HepG2 (cell line): ENCODE results near the gene TIA1. TPM values are rescaled to one million over a fixed set of nuclear protein-coding genes. Genes with fewer than 3 reads are reported as not detected.

Experiments
- AHDC1 ChIP-seq: sonication (generic); formaldehyde crosslinking; IDR thresholded peaks from 2 replicates; pipeline ENCODE4 v1.5.1; 2020; ENCODE audit warnings: mild to moderate bottlenecking, missing genetic modification reagents, borderline replicate concordance
- ARID3A ChIP-seq: IDR thresholded peaks from 2 replicates; pipeline ENCODE4 v1.6.1; 2012; ENCODE audit warnings: low read depth, low read length, improper control_type of control experiment
- ARID5B ChIP-seq: IDR thresholded peaks from 2 replicates; pipeline ENCODE4 v1.4.0; 2020; ENCODE audit warnings: mild to moderate bottlenecking, missing genetic modification reagents
- DMAP1 ChIP-seq: IDR thresholded peaks from 2 replicates; pipeline ENCODE4 v1.6.1; 2016
- FOXJ3 ChIP-seq: sonication (generic); formaldehyde crosslinking; IDR thresholded peaks from 2 replicates; pipeline ENCODE4 v1.4.0; 2020; ENCODE audit warnings: missing genetic modification reagents, mild to moderate bottlenecking, borderline replicate concordance
- FOXK2 ChIP-seq: fragments of 450-650 bp; IDR thresholded peaks from 2 replicates; pipeline ENCODE4 v1.6.1; 2016
- HNRNPLL ChIP-seq: fragments of 200-400 bp; formaldehyde crosslinking; IDR thresholded peaks from 2 replicates; pipeline ENCODE4 v1.6.1; 2017; ENCODE audit warnings: mild to moderate bottlenecking, low read depth, low read length; ENCODE audit not compliant: poor library complexity, severe bottlenecking
- LCORL ChIP-seq, 2 experiments: fragments of 450-650 bp in 1 of 2; sonication (generic) in 1 of 2; formaldehyde crosslinking in 1 of 2; IDR thresholded peaks; 2 replicates each; pipeline versions ENCODE4 v1.5.0 to v1.6.1; 2017 to 2020; ENCODE audit warnings: antibody characterized with exemption in 1 of 2, missing genetic modification reagents in 1 of 2
- MXI1 ChIP-seq: IDR thresholded peaks from 3 replicates; pipeline ENCODE4 v1.6.1; 2012; ENCODE audit warnings: low read depth, low read length, inconsistent platforms, borderline replicate concordance
- PPARG ChIP-seq: conservative IDR thresholded peaks from 2 replicates; pipeline ENCODE4 v1.6.1; 2016; ENCODE audit warnings: missing biosample characterization, missing genetic modification reagents
- RCOR2 ChIP-seq: IDR thresholded peaks from 2 replicates; pipeline ENCODE4 v1.6.1; 2016; ENCODE audit warnings: missing biosample characterization, missing genetic modification reagents
- SALL1 ChIP-seq: sonication (generic); formaldehyde crosslinking; IDR thresholded peaks from 2 replicates; pipeline ENCODE4 v1.8.0; 2022; ENCODE audit warnings: mild to moderate bottlenecking, missing genetic modification reagents
- SIX1 ChIP-seq: sonication (generic); formaldehyde crosslinking; IDR thresholded peaks from 2 replicates; pipeline ENCODE4 v1.4.0; 2020; ENCODE audit warnings: missing genetic modification reagents, borderline replicate concordance
- ZFY ChIP-seq: sonication (generic); formaldehyde crosslinking; IDR thresholded peaks from 2 replicates; pipeline ENCODE4 v1.4.0; 2020; ENCODE audit warnings: missing genetic modification reagents
- ZNF512B ChIP-seq: sonication (generic); formaldehyde crosslinking; IDR thresholded peaks from 2 replicates; pipeline ENCODE4 v1.5.1; 2020; ENCODE audit warnings: missing genetic modification reagents, mild to moderate bottlenecking, borderline replicate concordance
- ZNF549 ChIP-seq: sonication (generic); formaldehyde crosslinking; IDR thresholded peaks from 2 replicates; pipeline ENCODE4 v1.5.0; 2020; ENCODE audit warnings: missing genetic modification reagents
- polyA plus RNA-seq, 8 experiments: library from polyadenylated mRNA; depleted of rRNA in 3 of 8; stranded (reverse) in 7 of 8; unstranded in 1 of 8; fragments of >200 nt; fragmentation: Illumina TruSeq in 4 of 8; extraction: Trizol in 4 of 8; gene quantifications; 2 replicates each; pipeline versions ENCODE4 v1.2.1 to v1.2.3, GENCODE V29; 2011 to 2016; ENCODE audit warnings: low read depth in 4 of 8, missing spikeins in 1 of 8, mixed read lengths in 1 of 8; ENCODE audit not compliant: insufficient read depth in 1 of 8
- total RNA-seq, 5 experiments: library from RNA; depleted of rRNA; stranded (reverse); fragments of >200 nt; fragmentation: Illumina TruSeq; extraction: Trizol; gene quantifications; 2 replicates each; pipeline ENCODE4 v1.2.3, GENCODE V29; 2016; ENCODE audit warnings: low read depth in 1 of 5

TIA1 gene
- total and polyA plus RNA-seq, 2 of the 13 experiments (the other 11 are each of a cell fraction or from before 2014, with no cell fraction given), result 209 to 319 TPM

GRCh38 chr2:70188460-70188859 is 60.0 kb downstream of the TIA1 start (continued):
- TF ChIP-seq ARID3A (peak; percentile 86), FOXK2 (peak; percentile 90), ARID5B (CRISPR knock-in tag) (peak; percentile 94), LCORL (IDR thresholded peaks at IDR 0.05) (peak; percentile 80), LCORL (CRISPR knock-in tag; IDR thresholded peaks at IDR 0.05) (peak; percentile 78), ZNF549 (CRISPR knock-in tag) (no peak), AHDC1 (CRISPR knock-in tag) (peak; percentile 84; the same call in 1 of the 2 replicates), SIX1 (peak; percentile 71; the same call in 1 of the 2 replicates), SALL1 (CRISPR knock-in tag) (peak; percentile 72; the same call in 1 of the 2 replicates), DMAP1 (CRISPR knock-in tag) (peak; percentile 46; the same call in 1 of the 2 replicates), PPARG (CRISPR knock-in tag) (0 out of 2 replicates have a peak, but pooled peaks have one; percentile 67), RCOR2 (CRISPR knock-in tag) (peak; percentile 78), FOXJ3 (CRISPR knock-in tag) (peak; percentile 92), HNRNPLL (no peak), ZFY (CRISPR knock-in tag) (no peak), MXI1 (peak; percentile 67; the same call in 1 of the 3 replicates), ZNF512B (CRISPR knock-in tag) (no peak)
